GM21390 (cell line): ENCODE measurements around the gene GSTO1.
"Not testable (repeated sequence)": the region's sequence is repeated elsewhere in the genome, so short reads cannot be mapped to it uniquely, and the experiment has no call there.

Source experiments
- ATAC-seq: cut with Tn5 transposase; IDR thresholded peaks from one replicate; pipeline ENCODE4 v1.9.1; 2021; ENCODE audit not compliant: unreplicated experiment

Gene GSTO1

GRCh38 chr10:104254493-104255310 is at the start of gene GSTO1:
GSTO1 (plus strand) TSS chr10:104254892; CDS start chr10:104254929, 37 bp downstream.
- ATAC-seq: peak; percentile 85

- no peak for ATAC-seq
Measured at GRCh38 chr10:104208730-104209129, 46.0 kb upstream of the GSTO1 start.

- no peak for ATAC-seq
Measured at GRCh38 chr10:104209575-104210198, 45.0 kb upstream of the GSTO1 start.

GRCh38 chr10:104216631-104217030 is 38.1 kb upstream of the GSTO1 start:
- no peak for ATAC-seq

GRCh38 chr10:104218751-104219150 is 35.9 kb upstream of the GSTO1 start:
- ATAC-seq: no peak

GRCh38 chr10:104220522-104220921 is 34.2 kb upstream of the GSTO1 start:
- ATAC-seq: no peak

GRCh38 chr10:104223304-104223703 is 31.4 kb upstream of the GSTO1 start:
- no peak for ATAC-seq

- no peak for ATAC-seq
Measured at GRCh38 chr10:104230490-104230889, 24.2 kb upstream of the GSTO1 start.

- peak; percentile 100 for ATAC-seq
Measured at GRCh38 chr10:104231784-104232612, 22.7 kb upstream of the GSTO1 start, which contains the start of gene CFAP43. CFAP43 (minus strand) TSS chr10:104232364; CDS start chr10:104232246, 118 bp downstream.

- peak; percentile 20 for ATAC-seq
Measured at GRCh38 chr10:104232613-104233102, 22.0 kb upstream of the GSTO1 start.

- ATAC-seq: no peak
Measured at GRCh38 chr10:104233817-104234216, 20.9 kb upstream of the GSTO1 start.

- no peak for ATAC-seq
Measured at GRCh38 chr10:104234934-104235333, 19.8 kb upstream of the GSTO1 start.

- no peak for ATAC-seq
Measured at GRCh38 chr10:104235801-104236200, 18.9 kb upstream of the GSTO1 start.

- no peak for ATAC-seq
Measured at GRCh38 chr10:104240078-104240477, 14.6 kb upstream of the GSTO1 start.

- ATAC-seq: no peak
Measured at GRCh38 chr10:104242545-104242944, 12.1 kb upstream of the GSTO1 start.

- not testable (repeated sequence) for ATAC-seq
Measured at GRCh38 chr10:104243009-104243408, 11.7 kb upstream of the GSTO1 start.

GRCh38 chr10:104243512-104243911 is 11.2 kb upstream of the GSTO1 start:
- ATAC-seq: no peak

GRCh38 chr10:104245066-104245632 is 9.5 kb upstream of the GSTO1 start:
- no peak for ATAC-seq

GRCh38 chr10:104246976-104247375 is 7.7 kb upstream of the GSTO1 start:
- no peak for ATAC-seq

- ATAC-seq: no peak
Measured at GRCh38 chr10:104247513-104248146, 7.1 kb upstream of the GSTO1 start.
